Loucy (cell line): ENCODE measurements around the gene MRPL52.
A peak's percentile ranks its signal among the peaks of the same experiment; 100 is the strongest.

Experiments used
- H2AFZ ChIP-seq: fragments of 200-600 bp; sonication (generic); 2 replicates; pipeline ENCODE4 v1.6.0; 2016; ENCODE audit warnings: antibody characterized with exemption, mild to moderate bottlenecking, low read length, moderate library complexity
- H3F3A ChIP-seq: fragments of 200-600 bp; 2 replicates; pipeline ENCODE4 v1.6.0; 2016; ENCODE audit warnings: antibody characterized with exemption, low read depth, mild to moderate bottlenecking
- H3K27me3 ChIP-seq: fragments of 200-600 bp; sonication (generic); 2 replicates; pipeline ENCODE4 v1.6.1; 2014; ENCODE audit warnings: low read length, mild to moderate bottlenecking; ENCODE audit not compliant: insufficient read depth, poor library complexity, severe bottlenecking
- H3K36me3 ChIP-seq: fragments of 200-600 bp; sonication (generic); 2 replicates; pipeline ENCODE4 v1.6.1; 2016; ENCODE audit warnings: low read length; ENCODE audit not compliant: insufficient read depth
- H3K4me1 ChIP-seq: fragments of 200-600 bp; sonication (generic); 2 replicates; pipeline ENCODE4 v1.5.1; 2014; ENCODE audit warnings: low read length, mild to moderate bottlenecking; ENCODE audit not compliant: insufficient read depth, poor library complexity, severe bottlenecking
- H3K4me2 ChIP-seq: fragments of 200-600 bp; sonication (generic); 2 replicates; pipeline ENCODE4 v1.6.0; 2014; ENCODE audit warnings: antibody characterized with exemption, low read length, low read depth, mild to moderate bottlenecking; ENCODE audit not compliant: poor library complexity, severe bottlenecking
- H3K4me3 ChIP-seq: fragments of 200-600 bp; sonication (generic); 2 replicates; pipeline ENCODE4 v1.5.1; 2014; ENCODE audit warnings: low read length, mild to moderate bottlenecking, mixed read lengths; ENCODE audit not compliant: poor library complexity, severe bottlenecking
- H3K79me2 ChIP-seq: fragments of 200-600 bp; sonication (generic); 2 replicates; pipeline ENCODE4 v1.6.1; 2014; ENCODE audit warnings: low read length; ENCODE audit not compliant: insufficient read depth
- H3K9ac ChIP-seq: fragments of 200-600 bp; sonication (generic); 2 replicates; pipeline ENCODE4 v1.6.0; 2014; ENCODE audit warnings: mild to moderate bottlenecking, low read depth, low read length, moderate library complexity; ENCODE audit not compliant: poor library complexity, severe bottlenecking
- H3K9me2 ChIP-seq: fragments of 200-600 bp; sonication (generic); replicated peaks from 2 replicates; pipeline ENCODE4 v1.6.1; 2016; ENCODE audit warnings: low read depth, low read length, mixed read lengths
- H3K9me3 ChIP-seq: fragments of 200-600 bp; sonication (generic); 2 replicates; pipeline ENCODE4 v1.6.1; 2014; ENCODE audit warnings: mild to moderate bottlenecking, antibody characterized with exemption, low read length, low read depth; ENCODE audit not compliant: insufficient read depth
- H4K20me1 ChIP-seq: fragments of 200-600 bp; sonication (generic); 2 replicates; pipeline ENCODE4 v1.6.0; 2014; ENCODE audit warnings: antibody characterized with exemption, low read length, mild to moderate bottlenecking; ENCODE audit not compliant: insufficient read depth, poor library complexity, severe bottlenecking
- CTCF ChIP-seq: fragments of 200-600 bp; sonication (generic); conservative IDR thresholded peaks from 2 replicates; pipeline ENCODE4 v1.5.1; 2014; ENCODE audit warnings: mild to moderate bottlenecking, antibody characterized with exemption, low read length
- EZH2phosphoT487 ChIP-seq: fragments of 200-600 bp; IDR thresholded peaks from 2 replicates; pipeline ENCODE4 v1.6.1; 2018; ENCODE audit warnings: antibody characterized with exemption, mild to moderate bottlenecking, moderate library complexity, borderline replicate concordance

The MRPL52 gene

GRCh38 chr14:22872833-22873520 is 43.3 kb downstream of the MRPL52 start:
- H3K9me3 ChIP-seq = no peaks in the 10 kb centered on the region
- no peaks in the 10 kb centered on the region for H4K20me1 ChIP-seq
- TF ChIP-seq CTCF (peak; percentile 16; the same call in 1 of the 2 replicates), EZH2phosphoT487 (no peak)
- peaks cover 4% of the 10 kb centered on the region; the same call in 1 of the 2 replicates for H3F3A ChIP-seq
- no peak overlapping the region for H2AFZ ChIP-seq
- no peaks in the 10 kb centered on the region for H3K27me3 ChIP-seq
- peaks cover 3% of the 10 kb centered on the region; the same call in 1 of the 2 replicates for H3K79me2 ChIP-seq
- peak overlapping the region; percentile 81 for H3K9ac ChIP-seq
- peak overlapping the region; percentile 83 for H3K4me3 ChIP-seq
- peak overlapping the region; percentile 69 for H3K4me2 ChIP-seq
- H3K4me1 ChIP-seq = peaks cover 13% of the 10 kb centered on the region
- peaks cover 14% of the 10 kb centered on the region; the same call in 1 of the 2 replicates for H3K36me3 ChIP-seq
- H3K9me2 ChIP-seq = no peaks in the 10 kb centered on the region

GRCh38 chr14:22875003-22875747 is 45.5 kb downstream of the MRPL52 start:
- Histone ChIP-seq H3K9me2 (no peaks in the 10 kb centered on the region), H3K36me3 (peaks cover 14% of the 10 kb centered on the region; the same call in 1 of the 2 replicates)
- TF ChIP-seq CTCF (no peak), EZH2phosphoT487 (no peak)

GRCh38 chr14:22875748-22876319 is 46.1 kb downstream of the MRPL52 start:
- H3K9me3 ChIP-seq = no peaks in the 10 kb centered on the region
- H2AFZ ChIP-seq = no peak overlapping the region
- H3F3A ChIP-seq = peaks cover 4% of the 10 kb centered on the region; the same call in 1 of the 2 replicates
- H3K4me3 ChIP-seq = no peak overlapping the region
- H3K4me1 ChIP-seq = peaks cover 8% of the 10 kb centered on the region
- no peak overlapping the region for H3K4me2 ChIP-seq
- no peak overlapping the region for H3K9ac ChIP-seq
- no peaks in the 10 kb centered on the region for H3K9me2 ChIP-seq
- H3K27me3 ChIP-seq = no peaks in the 10 kb centered on the region
- TF ChIP-seq CTCF = no peak
- TF ChIP-seq EZH2phosphoT487 = no peak
- H3K36me3 ChIP-seq = peaks cover 14% of the 10 kb centered on the region; the same call in 1 of the 2 replicates
- H4K20me1 ChIP-seq = no peaks in the 10 kb centered on the region
- peaks cover 3% of the 10 kb centered on the region; the same call in 1 of the 2 replicates for H3K79me2 ChIP-seq

More at GRCh38 chr14:22875003-22875747, 45.5 kb downstream of the MRPL52 start:
- Histone ChIP-seq H3K4me1 (peaks cover 13% of the 10 kb centered on the region), H3F3A (peaks cover 4% of the 10 kb centered on the region; the same call in 1 of the 2 replicates), H3K27me3 (no peaks in the 10 kb centered on the region), H3K4me2 (no peak overlapping the region), H4K20me1 (no peaks in the 10 kb centered on the region), H3K79me2 (peaks cover 3% of the 10 kb centered on the region; the same call in 1 of the 2 replicates), H3K4me3 (no peak overlapping the region), H2AFZ (no peak overlapping the region), H3K9me3 (no peaks in the 10 kb centered on the region), H3K9ac (no peak overlapping the region)
